Psoas muscle (tissue), 8 donors: ENCODE measurements around the gene NTNG1. TPM values are rescaled to one million over a fixed set of nuclear protein-coding genes. Genes with fewer than 3 reads are reported as not detected.

Experiments
- ATAC-seq, 4 donors: fragments of 200-7000 bp; cut with Tn5 transposase; one replicate each; pipeline ENCODE4 v1.9.1; 2020; ENCODE audit warnings: moderate library complexity in 3 of 4, mild to moderate bottlenecking in 2 of 4
- DNase-seq, 2 donors: peaks; one replicate each; pipeline ENCODE4 v3.0.0-alpha.2; 2020
- H3K27ac ChIP-seq: fragments of 200-600 bp; one replicate; pipeline ENCODE4 v1.8.0; 2022
- H3K27me3 ChIP-seq, 3 donors: fragments of 200-600 bp in 1 of 3; one replicate each; pipeline versions ENCODE4 v1.6.1 to v1.8.0; 2013 to 2022; ENCODE audit warnings: low read length in 2 of 3, mild to moderate bottlenecking in 2 of 3, moderate library complexity in 1 of 3; ENCODE audit not compliant: insufficient read depth in 3 of 3
- H3K36me3 ChIP-seq, 2 donors: fragments of 200-600 bp in 1 of 2; one replicate each; pipeline versions ENCODE4 v1.6.1 to v1.8.0; 2013 to 2022; ENCODE audit warnings: low read depth in 1 of 2, mild to moderate bottlenecking in 1 of 2, moderate library complexity in 1 of 2; ENCODE audit not compliant: insufficient read depth in 1 of 2
- H3K4me1 ChIP-seq: fragments of 200-600 bp; one replicate; pipeline ENCODE4 v1.8.0; 2022
- H3K4me3 ChIP-seq: fragments of 200-600 bp; one replicate; pipeline ENCODE4 v1.8.0; 2022; ENCODE audit warnings: mild to moderate bottlenecking
- H3K9me3 ChIP-seq: fragments of 200-600 bp; one replicate; pipeline ENCODE4 v1.8.0; 2022
- CTCF ChIP-seq: fragments of 200-600 bp; IDR thresholded peaks from one replicate; pipeline ENCODE4 v1.8.0; 2022; ENCODE audit warnings: antibody characterized with exemption
- WGBS, 3 donors: extraction: QIAGEN DNeasy Blood & Tissue Kit; methylation state at CpG; one replicate each; pipeline versions ENCODE4 v1.1.6 to v1.1.7; 2013; 5-methylcytosine and 5-hydroxymethylcytosine counted together
- intact Hi-C, 2 donors: fragments of 100-400 bp; cut with DNase I; formaldehyde crosslinking; loops; one replicate each; pipeline versions ENCODE4 v1.11.0 to v1.14.2; 2022
- polyA plus RNA-seq, 3 donors: library from polyadenylated mRNA; stranded (reverse); fragments of 200-250 nt; gene quantifications; one replicate each; pipeline ENCODE4 v1.2.3, GENCODE V29; 2013
- total RNA-seq, 4 donors: library from RNA; stranded (reverse); fragmentation: NEBNext Ultra II Directional in 2 of 4; extraction: Animal tissue kit (Norgen Biotek cat#: 25700) in 2 of 4; gene quantifications; one replicate each; pipeline versions ENCODE4 v1.2.1 to v1.2.4, GENCODE V29; 2021 to 2023
- donor health status: healthy with polysubstance abuse.
- donor health status: DM: no; HTN: no; CAD: no; lungs with moderate emphysema.
- donor health status: Bipolar disorder and iron deficiency.
- donor health status: healthy.
- donor health status: DM: yes; HTN: yes; CAD: no.
- donor health status: DM: no; HTN: no; CAD: no.
- donor health status: DM: no; HTN: no; CAD: no.
- donor health status: DM: yes; HTN: yes; CAD: no.

NTNG1 gene
- total and polyA plus RNA-seq, 7 donors: 0.01 to 0.34 (median 0.27) TPM; not detected in 4

GRCh38 chr1:107444302-107444701 is 303.5 kb downstream of the NTNG1 start:
- no peaks in the 10 kb centered on the region for H3K27me3 ChIP-seq
- no peak overlapping the region for H3K4me3 ChIP-seq
- ATAC-seq: no peak
- 72 to 89% (median 88%) methylated on average over 1 of the region's 1 CpG for WGBS, 3 donors
- no peak overlapping the region for H3K27ac ChIP-seq
- no peak for TF ChIP-seq CTCF
- intact Hi-C loops: no loop called here
- no peaks in the 10 kb centered on the region for H3K9me3 ChIP-seq
- no peaks in the 10 kb centered on the region for H3K36me3 ChIP-seq
- H3K4me1 ChIP-seq: no peaks in the 10 kb centered on the region
- no peak for DNase-seq

- 73 to 87% (median 86%) methylated on average over 3 of the region's 3 CpGs for WGBS, 3 donors
- Histone ChIP-seq H3K27me3 (no peaks in the 10 kb centered on the region), H3K4me1 (peaks cover 3% of the 10 kb centered on the region), H3K27ac (no peak overlapping the region), H3K9me3 (no peaks in the 10 kb centered on the region), H3K4me3 (no peak overlapping the region), H3K36me3 (no peaks in the 10 kb centered on the region)
- ATAC-seq: no peak
- intact Hi-C loops: no loop called here
- no peak for TF ChIP-seq CTCF
- no peak for DNase-seq
Measured at GRCh38 chr1:107449326-107449725, 308.5 kb downstream of the NTNG1 start.

GRCh38 chr1:107450899-107451664 is 310.2 kb downstream of the NTNG1 start:
- no peaks in the 10 kb centered on the region for H3K9me3 ChIP-seq
- WGBS, 3 donors: 65 to 75% (median 73%) methylated on average over 5 of the region's 5 CpGs
- ATAC-seq (no peak), DNase-seq (no peak)
- intact Hi-C loops: no loop called here
- no peaks in the 10 kb centered on the region for H3K36me3 ChIP-seq
- H3K4me1 ChIP-seq: peaks cover 4% of the 10 kb centered on the region
- TF ChIP-seq CTCF: no peak
- H3K27ac ChIP-seq: no peak overlapping the region
- H3K4me3 ChIP-seq: no peak overlapping the region
- no peaks in the 10 kb centered on the region for H3K27me3 ChIP-seq

GRCh38 chr1:107451715-107452114 is 310.9 kb downstream of the NTNG1 start:
- Histone ChIP-seq H3K4me3 (no peak overlapping the region), H3K36me3 (no peaks in the 10 kb centered on the region), H3K27me3 (no peaks in the 10 kb centered on the region), H3K27ac (no peak overlapping the region), H3K4me1 (peaks cover 6% of the 10 kb centered on the region), H3K9me3 (no peaks in the 10 kb centered on the region)
- WGBS, 3 donors: 73 to 92% (median 77%) methylated on average over 2 of the region's 2 CpGs
- intact Hi-C loops: no loop called here
- ATAC-seq: no peak
- DNase-seq: no peak
- no peak for TF ChIP-seq CTCF

GRCh38 chr1:107454791-107455190 is 314.0 kb downstream of the NTNG1 start:
- WGBS, 3 donors: 71 to 97% (median 82%) methylated on average over 4 of the region's 4 CpGs
- no peak for ATAC-seq

More at GRCh38 chr1:107454791-107455190, 314.0 kb downstream of the NTNG1 start:
- H3K27me3 ChIP-seq: no peaks in the 10 kb centered on the region
- H3K36me3 ChIP-seq: no peaks in the 10 kb centered on the region
- intact Hi-C loops: no loop called here
- H3K4me3 ChIP-seq: no peak overlapping the region
- no peak for DNase-seq
- H3K27ac ChIP-seq: no peak overlapping the region
- no peak for TF ChIP-seq CTCF
- peaks cover 34% of the 10 kb centered on the region for H3K4me1 ChIP-seq
- H3K9me3 ChIP-seq: no peaks in the 10 kb centered on the region
